Suppressor macrophage treated with lipopolysaccharide for 4 hours (primary cell): Measurements from ENCODE around the gene AACS.

Experiments used
- DNase-seq: peaks from one replicate; pipeline ENCODE4 v3.0.0-alpha.2; 2020

The AACS gene

GRCh38 chr12:125187780-125188741 lies 122.8 kb downstream of the AACS start:
- DNase-seq: no peak

- no peak for DNase-seq
Measured at GRCh38 chr12:125189015-125189414, 123.8 kb downstream of the AACS start.

GRCh38 chr12:125189502-125189901 lies 124.3 kb downstream of the AACS start:
- no peak for DNase-seq

GRCh38 chr12:125191361-125192087 lies 126.3 kb downstream of the AACS start:
- DNase-seq: no peak

GRCh38 chr12:125192690-125193221 lies 127.5 kb downstream of the AACS start:
- no peak for DNase-seq
